LNCAP (cell line): ENCODE measurements around the gene TRMU.

Experiments
- TF ChIP-seq, protein P1 (sequence below): fragments of 450-650 bp; IDR thresholded peaks from 2 replicates; pipeline ENCODE4 v1.5.1; 2017; ENCODE audit warnings: mild to moderate bottlenecking

TRMU gene

DNA sequence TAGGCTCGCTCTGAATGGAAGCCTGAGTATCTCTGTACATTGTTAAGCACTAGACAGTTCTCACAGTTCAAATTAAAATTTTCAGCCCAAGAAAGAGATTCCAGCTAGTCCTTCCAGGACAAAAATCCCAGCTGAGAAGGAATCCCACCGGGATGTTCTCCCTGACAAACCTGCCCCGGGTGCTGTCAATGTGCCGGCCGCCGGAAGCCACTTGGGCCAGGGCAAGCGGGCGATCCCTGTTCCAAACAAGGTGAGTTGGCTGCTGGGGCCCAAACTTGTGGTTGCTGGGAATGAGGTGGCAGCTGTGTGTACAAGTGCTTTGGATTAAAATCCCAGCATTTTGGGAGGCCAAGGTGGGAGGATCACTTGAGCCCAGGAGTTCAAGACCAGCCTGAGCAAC, 23.5 kb upstream of the TRMU start:
- TF ChIP-seq, protein P1, sequence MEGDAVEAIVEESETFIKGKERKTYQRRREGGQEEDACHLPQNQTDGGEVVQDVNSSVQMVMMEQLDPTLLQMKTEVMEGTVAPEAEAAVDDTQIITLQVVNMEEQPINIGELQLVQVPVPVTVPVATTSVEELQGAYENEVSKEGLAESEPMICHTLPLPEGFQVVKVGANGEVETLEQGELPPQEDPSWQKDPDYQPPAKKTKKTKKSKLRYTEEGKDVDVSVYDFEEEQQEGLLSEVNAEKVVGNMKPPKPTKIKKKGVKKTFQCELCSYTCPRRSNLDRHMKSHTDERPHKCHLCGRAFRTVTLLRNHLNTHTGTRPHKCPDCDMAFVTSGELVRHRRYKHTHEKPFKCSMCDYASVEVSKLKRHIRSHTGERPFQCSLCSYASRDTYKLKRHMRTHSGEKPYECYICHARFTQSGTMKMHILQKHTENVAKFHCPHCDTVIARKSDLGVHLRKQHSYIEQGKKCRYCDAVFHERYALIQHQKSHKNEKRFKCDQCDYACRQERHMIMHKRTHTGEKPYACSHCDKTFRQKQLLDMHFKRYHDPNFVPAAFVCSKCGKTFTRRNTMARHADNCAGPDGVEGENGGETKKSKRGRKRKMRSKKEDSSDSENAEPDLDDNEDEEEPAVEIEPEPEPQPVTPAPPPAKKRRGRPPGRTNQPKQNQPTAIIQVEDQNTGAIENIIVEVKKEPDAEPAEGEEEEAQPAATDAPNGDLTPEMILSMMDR, result no peak

DNA sequence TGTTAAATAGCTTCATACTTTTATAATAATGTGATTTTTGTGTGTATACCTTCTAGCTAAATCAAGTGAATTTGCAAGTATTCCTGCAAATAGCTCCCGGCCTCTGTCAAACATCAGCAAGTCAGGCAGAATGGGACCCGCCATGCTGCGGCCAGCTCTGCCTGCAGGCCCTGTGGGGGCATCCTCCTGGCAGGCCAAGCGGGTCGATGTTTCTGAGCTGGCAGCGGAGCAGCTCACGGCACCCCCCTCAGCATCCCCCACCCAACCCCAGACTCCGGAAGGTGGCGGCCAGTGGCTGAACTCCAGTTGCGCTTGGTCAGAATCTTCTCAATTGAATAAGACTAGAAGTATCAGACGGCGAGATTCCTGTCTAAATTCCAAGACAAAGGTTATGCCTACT, 19.5 kb upstream of the TRMU start:
- TF ChIP-seq, protein P1, result no peak

DNA sequence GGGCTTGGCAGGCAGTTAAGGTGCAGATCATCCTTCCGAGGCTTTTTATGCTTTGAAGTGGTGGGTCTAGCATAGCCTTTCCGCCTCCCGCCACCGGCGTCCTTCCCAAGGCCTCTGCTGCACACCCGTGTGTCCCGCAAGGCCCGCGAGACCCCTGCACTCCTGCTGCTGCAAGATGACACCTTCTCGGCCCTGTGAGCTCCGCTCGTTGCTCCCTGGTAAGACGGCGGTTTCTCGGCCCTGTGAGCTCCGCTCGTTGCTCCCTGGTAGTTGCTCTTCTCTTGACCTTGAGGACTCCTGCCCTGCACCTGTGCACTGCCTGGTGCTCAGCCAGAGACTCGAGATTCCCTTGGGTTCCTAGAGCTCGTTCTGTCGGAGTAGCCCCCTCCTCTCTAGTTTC, 17.9 kb upstream of the TRMU start:
- TF ChIP-seq, protein P1, result no peak

DNA sequence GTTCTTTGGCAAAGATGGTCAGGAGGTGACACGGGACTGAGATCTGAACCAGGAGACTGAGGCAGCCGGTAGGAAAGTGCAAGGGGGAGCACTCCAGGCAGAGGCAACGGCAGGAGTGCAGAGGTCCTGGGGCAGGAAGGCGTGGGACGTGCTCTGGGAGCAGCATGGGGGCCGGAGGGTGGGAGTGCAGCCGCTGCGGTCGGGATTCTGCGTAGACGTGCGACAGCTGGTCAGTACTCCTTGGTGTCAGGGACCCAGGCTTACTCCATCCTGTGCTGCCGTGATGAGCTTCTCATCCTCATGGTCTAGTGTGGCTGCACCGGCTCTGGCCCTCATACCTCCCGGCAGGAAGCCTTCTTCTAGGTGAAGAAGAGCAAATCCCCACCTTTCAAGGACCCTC, 16.9 kb upstream of the TRMU start:
- TF ChIP-seq, protein P1, result no peak

DNA sequence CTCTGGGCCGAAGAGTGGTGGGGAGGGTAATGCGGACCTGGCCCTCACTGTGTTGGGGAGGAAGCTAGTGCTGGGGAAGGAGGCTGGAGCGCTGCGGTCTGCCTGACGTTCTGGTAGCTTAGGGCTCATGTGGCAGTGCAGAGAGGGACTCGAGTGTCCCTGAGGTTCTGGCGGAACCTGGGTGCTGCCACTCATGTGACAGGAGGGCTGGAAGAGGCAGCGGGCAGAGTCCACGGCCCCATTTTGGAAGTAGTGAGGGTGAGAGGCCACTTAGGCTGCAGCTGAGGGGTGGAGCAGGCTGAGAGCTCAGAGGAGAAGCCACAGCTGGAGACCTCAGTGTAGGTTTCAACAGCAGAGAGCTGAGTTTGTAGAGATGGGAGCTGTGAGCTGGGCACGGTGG, 16.2 kb upstream of the TRMU start:
- TF ChIP-seq, protein P1, result no peak

DNA sequence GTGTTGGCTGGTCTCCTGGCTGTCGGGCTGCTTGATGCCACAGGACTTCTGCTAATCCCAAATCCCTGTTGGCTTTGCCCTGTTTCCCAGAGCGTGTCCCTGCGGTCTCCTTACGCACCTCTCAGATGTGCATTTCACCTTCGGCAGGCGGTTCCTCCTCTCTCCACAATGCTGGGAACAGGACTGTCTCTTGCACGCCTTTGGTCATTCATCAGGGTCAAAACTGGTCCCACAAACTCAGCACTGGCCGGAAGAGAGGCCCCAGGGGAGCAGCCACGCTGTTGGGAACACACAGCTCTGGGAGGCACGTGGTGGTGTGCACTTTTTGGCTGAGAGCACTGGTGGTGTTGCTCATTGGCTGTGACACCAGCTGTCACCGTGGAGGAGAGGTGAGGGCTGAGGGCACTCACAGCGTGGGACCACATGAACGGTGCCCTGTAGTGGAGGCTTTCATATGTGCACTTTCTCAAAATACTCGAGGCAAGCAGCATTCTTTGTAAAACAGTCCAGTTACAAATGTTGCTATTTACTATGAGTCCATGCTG, 15.3 kb upstream of the TRMU start:
- TF ChIP-seq, protein P1, result no peak

DNA sequence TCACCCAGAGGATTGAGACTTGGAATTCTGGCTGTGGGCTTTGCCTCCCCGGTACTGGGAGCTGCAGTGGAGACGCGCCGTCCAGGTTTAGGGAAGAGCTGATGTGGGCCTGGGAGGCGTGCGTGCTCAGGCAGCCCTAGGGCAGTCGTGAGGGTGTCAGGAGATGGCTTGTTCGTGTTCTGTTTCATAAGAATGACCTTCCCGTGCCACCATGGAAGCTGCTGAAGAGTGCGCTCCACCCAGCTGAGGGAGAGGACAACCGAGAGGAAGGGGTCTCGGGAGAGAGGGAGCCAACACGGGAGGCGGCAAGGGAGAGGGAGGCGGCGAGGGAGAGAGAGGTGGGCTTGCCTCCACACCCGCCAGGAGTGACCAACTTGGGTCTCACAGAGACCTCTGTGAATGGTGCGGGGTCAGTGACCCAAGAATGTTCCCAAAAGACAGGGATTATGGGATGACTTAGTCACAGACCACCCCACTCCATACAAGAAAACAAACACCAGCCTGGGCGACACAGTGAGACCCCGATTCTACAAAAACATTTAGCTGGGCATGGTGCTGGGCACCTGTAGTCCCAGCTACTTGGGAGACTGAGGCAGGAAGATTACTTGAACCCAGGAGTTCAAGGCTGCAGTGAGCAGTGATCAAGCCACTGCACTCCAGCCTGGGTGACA, 14.7 kb upstream of the TRMU start:
- TF ChIP-seq, protein P1, result no peak

DNA sequence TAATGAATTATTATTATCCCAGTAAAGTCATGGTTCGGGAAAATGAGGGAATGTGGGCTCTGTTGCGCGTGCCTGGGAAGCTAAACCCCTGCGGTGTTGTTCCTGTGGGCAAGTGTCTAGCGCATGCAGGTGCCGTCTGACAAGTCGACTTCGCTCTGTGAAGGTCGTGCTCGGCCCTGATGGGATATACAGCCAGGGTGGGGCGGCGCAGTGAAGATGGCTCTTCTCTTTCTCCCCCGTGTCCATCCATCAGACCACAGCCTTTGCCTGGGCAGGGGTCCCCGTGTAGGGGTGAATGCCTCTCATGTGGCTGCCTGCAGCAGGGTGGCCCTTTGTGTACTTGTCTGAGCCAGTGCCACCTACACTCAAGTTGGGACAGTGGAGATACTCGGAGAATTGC, 12.8 kb upstream of the TRMU start:
- TF ChIP-seq, protein P1, result no peak
